GM20000 (cell line): ENCODE data around the gene PRKG1.

ENCODE experiments used
- DNase-seq: peaks from one replicate; pipeline ENCODE4 v3.0.0; 2012; ENCODE audit warnings: low spot score
- TF ChIP-seq, protein P1 (sequence below): IDR thresholded peaks from 2 replicates; pipeline ENCODE4 v1.5.1; 2012; ENCODE audit warnings: mild to moderate bottlenecking, control low read depth; ENCODE audit errors: extremely low read depth, missing control alignments

The PRKG1 gene

DNA sequence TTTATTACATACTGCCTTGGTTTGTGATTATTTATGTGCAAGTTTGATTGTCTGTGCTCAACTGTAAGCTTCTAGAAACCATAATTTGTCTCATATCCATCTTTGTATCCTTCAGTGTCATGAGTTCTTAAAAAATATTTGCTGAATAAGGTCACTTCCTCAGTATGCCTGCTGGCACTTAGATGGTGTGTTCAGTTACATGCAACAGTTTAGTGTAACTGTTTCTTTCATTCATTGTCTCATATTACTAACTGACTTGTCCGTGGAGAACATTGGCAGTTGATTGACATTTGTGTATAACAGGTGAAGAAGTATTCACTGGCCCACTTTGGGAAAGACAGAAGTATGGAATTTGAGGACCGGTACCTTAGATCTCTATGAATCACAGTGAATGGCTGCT is 236.9 kb downstream of the PRKG1 start:
- no peak for DNase-seq
- TF ChIP-seq, protein P1, sequence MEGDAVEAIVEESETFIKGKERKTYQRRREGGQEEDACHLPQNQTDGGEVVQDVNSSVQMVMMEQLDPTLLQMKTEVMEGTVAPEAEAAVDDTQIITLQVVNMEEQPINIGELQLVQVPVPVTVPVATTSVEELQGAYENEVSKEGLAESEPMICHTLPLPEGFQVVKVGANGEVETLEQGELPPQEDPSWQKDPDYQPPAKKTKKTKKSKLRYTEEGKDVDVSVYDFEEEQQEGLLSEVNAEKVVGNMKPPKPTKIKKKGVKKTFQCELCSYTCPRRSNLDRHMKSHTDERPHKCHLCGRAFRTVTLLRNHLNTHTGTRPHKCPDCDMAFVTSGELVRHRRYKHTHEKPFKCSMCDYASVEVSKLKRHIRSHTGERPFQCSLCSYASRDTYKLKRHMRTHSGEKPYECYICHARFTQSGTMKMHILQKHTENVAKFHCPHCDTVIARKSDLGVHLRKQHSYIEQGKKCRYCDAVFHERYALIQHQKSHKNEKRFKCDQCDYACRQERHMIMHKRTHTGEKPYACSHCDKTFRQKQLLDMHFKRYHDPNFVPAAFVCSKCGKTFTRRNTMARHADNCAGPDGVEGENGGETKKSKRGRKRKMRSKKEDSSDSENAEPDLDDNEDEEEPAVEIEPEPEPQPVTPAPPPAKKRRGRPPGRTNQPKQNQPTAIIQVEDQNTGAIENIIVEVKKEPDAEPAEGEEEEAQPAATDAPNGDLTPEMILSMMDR = no peak

- TF ChIP-seq, protein P1 = no peak
- no peak for DNase-seq
These were observed 238.5 kb downstream of the PRKG1 start for GRCh38 chr10:51312817-51313216.

DNA sequence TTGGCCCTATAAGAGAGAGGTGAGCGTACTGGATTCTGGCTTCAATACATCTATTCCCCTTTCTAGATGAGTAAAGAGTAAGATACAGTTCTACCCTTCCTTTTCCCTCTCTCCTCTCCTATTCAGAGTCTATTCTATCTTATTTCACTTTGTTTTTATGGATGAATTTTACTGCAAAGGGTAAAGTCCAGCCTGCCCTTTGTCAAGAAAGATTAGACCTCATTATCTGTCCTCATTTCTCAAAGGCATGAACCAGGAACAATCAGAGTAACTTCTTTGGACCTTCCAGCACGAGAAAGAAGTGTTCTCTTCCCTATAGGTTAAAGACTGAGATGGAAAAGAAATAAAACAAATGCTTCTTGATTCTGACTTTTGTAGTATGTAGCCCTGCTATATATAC is 239.0 kb downstream of the PRKG1 start:
- TF ChIP-seq, protein P1 = no peak
- no peak for DNase-seq

- DNase-seq = no peak
- TF ChIP-seq, protein P1 = no peak
These were observed 239.6 kb downstream of the PRKG1 start for GRCh38 chr10:51313773-51314478.

- DNase-seq = no peak
- TF ChIP-seq, protein P1 = no peak
These were observed 240.2 kb downstream of the PRKG1 start for GRCh38 chr10:51314481-51314880.

DNA sequence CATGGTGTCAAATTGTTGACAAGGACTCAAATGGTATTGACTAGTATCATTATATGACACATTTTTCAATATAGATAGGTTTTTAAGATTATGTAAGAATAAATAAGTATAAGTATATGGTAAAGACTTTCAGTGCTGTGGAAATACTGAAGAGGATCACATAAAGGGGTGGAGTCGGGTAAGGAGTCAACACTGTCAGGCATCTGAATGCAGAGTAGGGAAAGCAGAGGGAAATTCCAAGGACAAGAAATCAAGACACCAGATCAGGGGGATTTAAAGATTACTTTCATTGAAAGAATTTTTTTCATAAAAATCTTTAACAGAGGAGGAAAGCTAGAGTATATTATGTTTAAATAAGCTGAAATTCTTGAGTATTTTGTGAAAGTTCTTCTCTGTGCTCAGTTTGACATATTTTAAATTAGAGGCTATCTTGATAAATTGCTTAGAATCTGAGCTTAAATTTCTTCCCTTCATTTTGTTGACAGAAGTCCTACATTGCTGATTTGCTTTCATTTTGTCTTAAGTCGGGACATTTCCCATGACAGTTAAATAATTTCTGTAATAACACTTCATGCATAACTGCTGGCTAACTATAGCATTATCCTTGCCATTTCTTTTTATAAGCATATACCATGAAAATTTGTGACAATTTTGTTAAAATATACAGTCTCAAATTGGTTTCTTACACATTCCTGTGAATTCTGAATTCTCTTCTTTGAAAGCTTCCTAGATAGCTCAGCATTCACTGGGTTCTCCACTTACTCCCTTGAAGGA is 244.3 kb downstream of the PRKG1 start:
- TF ChIP-seq, protein P1 = no peak
- DNase-seq = no peak

DNA sequence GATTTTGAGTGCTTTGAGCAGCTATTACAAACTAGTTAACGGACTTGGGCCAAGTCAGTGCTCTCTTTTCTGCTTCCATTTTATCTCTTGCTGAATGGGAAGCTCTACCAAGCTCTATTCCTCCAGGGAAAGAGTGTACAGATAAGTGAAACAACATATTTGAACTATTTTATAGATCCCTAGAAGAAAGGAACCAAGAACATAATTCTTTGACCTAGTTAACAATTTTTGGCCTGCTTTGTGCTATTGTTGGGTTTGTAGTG is 244.8 kb downstream of the PRKG1 start:
- no peak for DNase-seq
- TF ChIP-seq, protein P1 = no peak
